Kidney (tissue), 14 donors: ENCODE data around the gene SLC15A1. TPM values are rescaled to one million over a fixed set of nuclear protein-coding genes. Genes with fewer than 3 reads are reported as not detected.
A peak's percentile ranks its signal among the peaks of the same experiment; 100 is the strongest.

Experiments
- DNase-seq, 5 donors: peaks; one replicate each; pipeline ENCODE4 v3.0.0-alpha.2; 2013 to 2020
- FAIRE-seq: peaks from 2 replicates; lab custom pipeline; 2012; peaks lifted over from hg19 to GRCh38; lab: Jason Lieb, UNC
- H3K27ac ChIP-seq, 2 donors: one replicate each; pipeline ENCODE4 v1.7.0; 2013; ENCODE audit warnings: low read depth in 2 of 2, low read length in 2 of 2, inconsistent platforms in 1 of 2
- H3K27me3 ChIP-seq: one replicate; pipeline ENCODE4 v1.7.1; 2013; ENCODE audit warnings: low read length, inconsistent platforms; ENCODE audit not compliant: control insufficient read depth, insufficient read depth
- H3K36me3 ChIP-seq, 3 donors: one replicate each; pipeline versions ENCODE4 v1.7.0 to v1.7.1; 2013; ENCODE audit warnings: low read length in 3 of 3, control low read depth in 1 of 3, inconsistent platforms in 1 of 3; ENCODE audit not compliant: insufficient read depth in 3 of 3, control insufficient read depth in 2 of 3
- H3K4me1 ChIP-seq, 3 donors: one replicate each; pipeline versions ENCODE4 v1.7.0 to v1.7.1; 2013; ENCODE audit warnings: low read length in 3 of 3, inconsistent platforms in 1 of 3, low read depth in 1 of 3; ENCODE audit not compliant: control insufficient read depth in 2 of 3, insufficient read depth in 2 of 3
- H3K4me3 ChIP-seq, 3 donors: one replicate each; pipeline versions ENCODE4 v1.7.0 to v1.8.1; 2013; ENCODE audit warnings: low read length in 3 of 3, control low read depth in 1 of 3, inconsistent platforms in 1 of 3
- H3K9ac ChIP-seq, 3 donors: one replicate each; pipeline versions ENCODE4 v1.7.0 to v1.7.1; 2013; ENCODE audit warnings: low read length in 3 of 3, control low read depth in 1 of 3, inconsistent platforms in 1 of 3
- H3K9me3 ChIP-seq, 3 donors: one replicate each; pipeline versions ENCODE4 v1.7.0 to v1.7.1; 2013; ENCODE audit warnings: low read length in 3 of 3, control low read depth in 1 of 3, inconsistent platforms in 1 of 3; ENCODE audit not compliant: control insufficient read depth in 2 of 3, insufficient read depth in 1 of 3
- intact Hi-C: fragments of 100-400 bp; cut with DNase I; formaldehyde crosslinking; loops from one replicate; pipeline ENCODE4 v1.11.1; 2022
- polyA plus RNA-seq: library from polyadenylated mRNA; stranded (reverse); fragments of 350-450 nt; fragmentation: Illumina TruSeq; extraction: RNeasy Lipid Tissue Mini Kit (QIAGEN cat#74804); gene quantifications from one replicate; pipeline ENCODE4 v1.2.3, GENCODE V29; 2014; ENCODE audit warnings: low read depth, low replicate concordance; ENCODE audit not compliant: insufficient read depth
- total RNA-seq: library from RNA; stranded (reverse); fragmentation: NEBNext Ultra II Directional; extraction: Animal tissue kit (Norgen Biotek cat#: 25700); gene quantifications from one replicate; pipeline ENCODE4 v1.2.1, GENCODE V29; 2021
- TF ChIP-seq, protein P1 (sequence below): IDR thresholded peaks from 3 replicates; pipeline ENCODE4 v1.5.1; 2012; ENCODE audit warnings: mild to moderate bottlenecking, moderate library complexity, borderline replicate concordance; ENCODE audit not compliant: insufficient read depth; ENCODE audit errors: extremely low read depth
- donor health status: control.
- donor health status: control.
- donor health status: control.
- donor health status: control.
- donor health status: control.
- donor health status: DM: yes; HTN: yes; CAD: no.
- donor health status: Normal renal cell carcinoma (clear cell type).

SLC15A1 gene
- total and polyA plus RNA-seq, 2 donors from 2014 or later, result 5.6 to 10.2 TPM

DNA sequence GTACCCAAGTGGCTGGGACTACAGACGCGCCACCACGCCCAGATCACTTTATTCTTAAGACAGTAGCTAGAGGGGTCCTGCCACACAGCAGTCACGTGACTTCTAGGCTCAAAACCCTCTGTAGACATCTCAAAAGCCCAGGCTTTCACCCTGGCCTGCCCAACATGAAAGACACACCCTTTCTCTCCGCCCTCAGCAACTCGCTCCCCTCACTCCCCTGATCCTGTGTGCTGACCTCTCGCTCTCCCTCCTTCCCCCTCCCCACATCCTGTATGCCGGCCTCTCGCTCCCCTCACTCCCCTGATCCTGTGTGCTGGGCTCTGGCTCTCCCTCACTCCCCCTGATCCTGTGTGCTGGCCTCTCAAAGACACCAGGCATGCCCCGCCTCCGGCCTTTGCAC lies 77.4 kb downstream of the SLC15A1 start:
- Histone ChIP-seq H3K4me1 (peaks cover 0 to 9% (median 0%) of the 10 kb centered on the region in 3 donors), H3K9me3 (no peaks in the 10 kb centered on the region), H3K27ac (no peak overlapping the region), H3K9ac (no peak overlapping the region), H3K4me3 (no peak overlapping the region), H3K27me3 (no peaks in the 10 kb centered on the region), H3K36me3 (no peaks in the 10 kb centered on the region)
- FAIRE-seq, result no peak
- peak in 4 of 5 donors; percentile 73 to 82 (median 76) for DNase-seq
- intact Hi-C loops, result no loop called here
- TF ChIP-seq, protein P1, sequence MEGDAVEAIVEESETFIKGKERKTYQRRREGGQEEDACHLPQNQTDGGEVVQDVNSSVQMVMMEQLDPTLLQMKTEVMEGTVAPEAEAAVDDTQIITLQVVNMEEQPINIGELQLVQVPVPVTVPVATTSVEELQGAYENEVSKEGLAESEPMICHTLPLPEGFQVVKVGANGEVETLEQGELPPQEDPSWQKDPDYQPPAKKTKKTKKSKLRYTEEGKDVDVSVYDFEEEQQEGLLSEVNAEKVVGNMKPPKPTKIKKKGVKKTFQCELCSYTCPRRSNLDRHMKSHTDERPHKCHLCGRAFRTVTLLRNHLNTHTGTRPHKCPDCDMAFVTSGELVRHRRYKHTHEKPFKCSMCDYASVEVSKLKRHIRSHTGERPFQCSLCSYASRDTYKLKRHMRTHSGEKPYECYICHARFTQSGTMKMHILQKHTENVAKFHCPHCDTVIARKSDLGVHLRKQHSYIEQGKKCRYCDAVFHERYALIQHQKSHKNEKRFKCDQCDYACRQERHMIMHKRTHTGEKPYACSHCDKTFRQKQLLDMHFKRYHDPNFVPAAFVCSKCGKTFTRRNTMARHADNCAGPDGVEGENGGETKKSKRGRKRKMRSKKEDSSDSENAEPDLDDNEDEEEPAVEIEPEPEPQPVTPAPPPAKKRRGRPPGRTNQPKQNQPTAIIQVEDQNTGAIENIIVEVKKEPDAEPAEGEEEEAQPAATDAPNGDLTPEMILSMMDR, result no peak

DNA sequence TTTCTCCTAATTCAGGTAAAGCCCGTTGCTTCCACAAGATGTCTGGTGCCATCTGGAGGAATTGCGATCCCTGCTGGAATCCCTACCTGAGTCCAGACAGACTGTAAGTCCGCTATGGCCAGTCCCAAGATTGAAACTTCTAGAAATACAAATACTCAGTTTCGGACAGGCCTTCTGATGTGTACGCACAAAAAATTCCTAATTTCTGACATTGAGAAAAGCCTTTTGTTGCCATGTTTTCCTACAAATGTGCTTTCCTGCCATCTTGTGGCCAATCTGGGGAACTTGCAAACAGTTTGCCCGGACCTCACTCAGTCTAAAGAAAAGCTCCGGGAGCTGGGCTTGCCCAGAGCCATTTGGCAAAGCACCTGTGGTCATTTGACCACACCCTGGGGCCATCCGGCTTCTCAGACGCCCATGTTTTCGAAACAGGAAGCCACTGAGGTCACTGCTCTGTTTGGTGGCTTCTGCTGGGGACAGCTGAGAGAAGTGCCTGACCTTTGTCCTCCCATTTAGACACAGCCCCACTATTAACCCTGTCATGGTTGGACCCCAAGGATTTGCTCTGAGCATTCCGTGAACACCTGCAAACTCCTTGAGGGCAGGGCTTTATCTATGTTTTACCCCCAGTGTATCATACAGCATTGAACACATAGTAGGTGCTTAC lies 79.4 kb downstream of the SLC15A1 start:
- Histone ChIP-seq H3K27me3 (no peaks in the 10 kb centered on the region), H3K4me1 (peaks cover 0 to 9% (median 1%) of the 10 kb centered on the region in 3 donors), H3K9me3 (no peaks in the 10 kb centered on the region), H3K4me3 (peak overlapping the region; percentile 32 to 46 (median 42)), H3K9ac (peak overlapping the region in 1 of 3 donors; percentile 59), H3K36me3 (no peaks in the 10 kb centered on the region), H3K27ac (no peak overlapping the region)
- intact Hi-C loops, result no loop called here
- TF ChIP-seq, protein P1, result peak; percentile 86
- FAIRE-seq (no peak), DNase-seq (peak; percentile 76 to 87 (median 83))

GRCh38 chr13:98668155-98668554 lies 84.3 kb downstream of the SLC15A1 start:
- TF ChIP-seq, protein P1, result no peak
- DNase-seq (no peak), FAIRE-seq (no peak)
- Histone ChIP-seq H3K4me1 (peaks cover 0 to 6% (median 3%) of the 10 kb centered on the region in 3 donors), H3K9ac (no peak overlapping the region), H3K4me3 (no peak overlapping the region), H3K27me3 (no peaks in the 10 kb centered on the region), H3K27ac (no peak overlapping the region), H3K9me3 (no peaks in the 10 kb centered on the region), H3K36me3 (no peaks in the 10 kb centered on the region)
- intact Hi-C loops, result no loop called here
